GM23338 (cell line): Measurements from ENCODE around the gene DTNA. TPM values are rescaled to one million over a fixed set of nuclear protein-coding genes. Genes with fewer than 3 reads are reported as not detected.

Source experiments
- ATAC-seq: fragments of 200-7000 bp; cut with Tn5 transposase; 3 replicates; pipeline ENCODE4 v1.9.1; 2020
- DNase-seq: peaks from one replicate; pipeline ENCODE4 v3.0.0-alpha.2; 2015; ENCODE audit warnings: low spot score
- H2AFZ ChIP-seq: fragments of 200-600 bp; sonication (generic); 2 replicates; pipeline ENCODE4 v1.8.0; 2016; ENCODE audit warnings: antibody characterized with exemption, mild to moderate bottlenecking, moderate library complexity
- H3F3A ChIP-seq: fragments of 200-600 bp; sonication (generic); replicated peaks from 2 replicates; pipeline ENCODE4 v1.8.0; 2017; ENCODE audit warnings: antibody characterized with exemption, mixed run types, low read depth
- H3K27ac ChIP-seq: fragments of 200-600 bp; sonication (generic); 2 replicates; pipeline ENCODE4 v1.6.1; 2016; ENCODE audit warnings: low read depth
- H3K27me3 ChIP-seq: fragments of 200-600 bp; sonication (generic); 2 replicates; pipeline ENCODE4 v1.8.0; 2016; ENCODE audit warnings: mild to moderate bottlenecking, mixed run types, moderate library complexity; ENCODE audit not compliant: insufficient read depth
- H3K36me3 ChIP-seq: fragments of 200-600 bp; sonication (generic); 2 replicates; pipeline ENCODE4 v1.8.0; 2016; ENCODE audit warnings: mild to moderate bottlenecking; ENCODE audit not compliant: insufficient read depth
- H3K4me1 ChIP-seq: fragments of 200-600 bp; sonication (generic); 2 replicates; pipeline ENCODE4 v1.8.0; 2016; ENCODE audit warnings: mild to moderate bottlenecking, moderate library complexity; ENCODE audit not compliant: insufficient read depth
- H3K4me2 ChIP-seq: fragments of 200-600 bp; sonication (generic); 2 replicates; pipeline ENCODE4 v1.7.1; 2017; ENCODE audit warnings: mixed run types
- H3K4me3 ChIP-seq: fragments of 200-600 bp; sonication (generic); 2 replicates; pipeline ENCODE4 v1.6.1; 2016; ENCODE audit warnings: mixed run types
- H3K79me2 ChIP-seq: fragments of 200-600 bp; sonication (generic); replicated peaks from 2 replicates; pipeline ENCODE4 v1.8.0; 2017; ENCODE audit warnings: mild to moderate bottlenecking; ENCODE audit not compliant: insufficient read depth
- H3K9me2 ChIP-seq: fragments of 200-600 bp; sonication (generic); 2 replicates; pipeline ENCODE4 v1.8.0; 2017; ENCODE audit not compliant: insufficient read depth
- H4K20me1 ChIP-seq: fragments of 200-600 bp; sonication (generic); replicated peaks from 2 replicates; pipeline ENCODE4 v1.8.0; 2017; ENCODE audit warnings: mild to moderate bottlenecking; ENCODE audit not compliant: insufficient read depth
- H3K27ac Mint-ChIP-seq: 2 replicates; pipeline ENCODE4 v1.8.0; 2020; ENCODE audit warnings: inconsistent platforms, mild to moderate bottlenecking, moderate library complexity, mixed read lengths
- H3K27me3 Mint-ChIP-seq: 3 replicates; pipeline ENCODE4 v1.8.0; 2022; ENCODE audit warnings: low read depth, mild to moderate bottlenecking, moderate library complexity, mixed read lengths, inconsistent platforms; ENCODE audit not compliant: insufficient read depth, poor library complexity
- H3K36me3 Mint-ChIP-seq: 3 replicates; pipeline ENCODE4 v1.8.0; 2021; ENCODE audit warnings: low read depth, mild to moderate bottlenecking, inconsistent platforms, moderate library complexity, mixed read lengths
- H3K4me1 Mint-ChIP-seq: 3 replicates; pipeline ENCODE4 v1.8.0; 2020; ENCODE audit warnings: mild to moderate bottlenecking, inconsistent platforms, mixed read lengths
- H3K4me3 Mint-ChIP-seq: 3 replicates; pipeline ENCODE4 v1.8.0; 2021; ENCODE audit warnings: moderate library complexity, mild to moderate bottlenecking, inconsistent platforms, mixed read lengths
- H3K9me3 Mint-ChIP-seq: 3 replicates; pipeline ENCODE4 v1.8.0; 2020; ENCODE audit warnings: moderate library complexity, mild to moderate bottlenecking, inconsistent platforms, mixed read lengths
- CREB1 ChIP-seq: fragments of 250-450 bp; sonication (Bioruptor Pico); IDR thresholded peaks from 2 replicates; pipeline ENCODE4 v1.5.0; 2020; ENCODE audit warnings: low read depth, mild to moderate bottlenecking, moderate library complexity
- CTCF ChIP-seq, 2 experiments: fragments of 200-600 bp in 1 of 2; sonication (generic) in 1 of 2; conservative IDR thresholded peaks; 2 replicates each; pipeline versions ENCODE4 v1.5.1 to v1.6.1; 2016 to 2017; ENCODE audit warnings: antibody characterized with exemption in 2 of 2, low read depth in 2 of 2, mild to moderate bottlenecking in 2 of 2, moderate library complexity in 1 of 2
- EZH2 ChIP-seq: fragments of 200-600 bp; sonication (generic); IDR thresholded peaks from one replicate; pipeline ENCODE4 v1.8.0; 2017; ENCODE audit warnings: antibody characterized with exemption, mild to moderate bottlenecking, low read depth; ENCODE audit not compliant: unreplicated experiment
- EZH2phosphoT487 ChIP-seq: fragments of 200-600 bp; sonication (generic); IDR thresholded peaks from one replicate; pipeline ENCODE4 v1.8.1; 2018; ENCODE audit warnings: antibody characterized with exemption; ENCODE audit not compliant: unreplicated experiment
- JUNB ChIP-seq: IDR thresholded peaks from one replicate; pipeline ENCODE4 v1.6.1; 2016; ENCODE audit warnings: antibody characterized with exemption; ENCODE audit not compliant: unreplicated experiment
- NANOG ChIP-seq: IDR thresholded peaks from 2 replicates; pipeline ENCODE4 v1.6.1; 2016; ENCODE audit warnings: antibody characterized with exemption, borderline replicate concordance
- POLR2AphosphoS5 ChIP-seq: IDR thresholded peaks from 2 replicates; pipeline ENCODE4 v1.6.1; 2016; ENCODE audit warnings: antibody characterized with exemption, low read depth
- REST ChIP-seq: IDR thresholded peaks from one replicate; pipeline ENCODE4 v1.6.1; 2018; ENCODE audit warnings: antibody characterized with exemption; ENCODE audit not compliant: unreplicated experiment
- STAT1 ChIP-seq: IDR thresholded peaks from one replicate; pipeline ENCODE4 v1.6.1; 2016; ENCODE audit warnings: antibody characterized with exemption; ENCODE audit not compliant: unreplicated experiment
- ZNF114 ChIP-seq: fragments of 250-450 bp; sonication (Bioruptor Pico); IDR thresholded peaks from 2 replicates; pipeline ENCODE4 v1.5.0; 2020; ENCODE audit warnings: mild to moderate bottlenecking, moderate library complexity
- ZNF331 ChIP-seq: fragments of 250-450 bp; sonication (Bioruptor Pico); IDR thresholded peaks from 2 replicates; pipeline ENCODE4 v1.5.0; 2020; ENCODE audit warnings: low read depth, mild to moderate bottlenecking, moderate library complexity
- ZNF462 ChIP-seq: fragments of 250-450 bp; sonication (Bioruptor Pico); IDR thresholded peaks from 2 replicates; pipeline ENCODE4 v1.5.0; 2020; ENCODE audit warnings: mild to moderate bottlenecking, moderate library complexity
- polyA plus RNA-seq: library from polyadenylated mRNA; unstranded; fragments of >200 nt; fragmentation: Nextera tagmentation; extraction: Ambion mirVana; gene quantifications from 2 replicates; pipeline ENCODE4 v1.2.1, GENCODE V29; 2016
- total RNA-seq: library from RNA; depleted of rRNA; stranded (reverse); fragments of >200 nt; shearing (Covaris generic); gene quantifications from 2 replicates; pipeline ENCODE4 v1.2.3, GENCODE V29; 2014
- TF ChIP-seq, protein P1 (sequence below): IDR thresholded peaks from 2 replicates; pipeline ENCODE4 v1.6.1; 2016; ENCODE audit warnings: antibody characterized with exemption

The DTNA gene
- total and polyA plus RNA-seq, 2 experiments from 2014 or later, result 11.5 to 25.1 TPM

DNA sequence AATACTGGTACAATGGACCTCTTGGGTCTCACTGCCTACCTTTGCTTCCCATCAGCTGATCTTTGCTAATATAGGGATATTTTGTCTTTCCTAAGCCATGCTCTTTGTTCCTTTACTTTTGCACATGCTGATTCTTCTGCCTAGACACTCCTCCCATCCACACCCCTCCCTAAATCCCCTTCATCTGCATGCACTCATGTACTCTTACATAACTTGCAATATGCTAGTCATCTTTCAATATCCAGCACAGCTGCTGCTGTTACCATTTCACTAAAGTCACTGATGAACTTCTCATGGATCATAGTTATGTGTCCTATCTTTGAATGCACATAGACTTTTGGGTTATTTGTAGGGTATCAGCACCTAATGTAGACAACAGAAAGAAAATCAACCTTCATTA lies 18.5 kb upstream of the DTNA start:
- Mint-ChIP-seq H3K4me3 (no peak overlapping the region), H3K9me3 (peaks cover 4% of the 10 kb centered on the region; the same call in 2 of the 3 replicates), H3K27me3 (no peaks in the 10 kb centered on the region), H3K27ac (no peak overlapping the region), H3K36me3 (no peaks in the 10 kb centered on the region), H3K4me1 (peaks cover 3% of the 10 kb centered on the region; the same call in 1 of the 3 replicates)
- H3K36me3 ChIP-seq, result no peaks in the 10 kb centered on the region
- no peaks in the 10 kb centered on the region for H3F3A ChIP-seq
- H3K79me2 ChIP-seq, result no peaks in the 10 kb centered on the region
- H3K4me1 ChIP-seq, result peaks cover 6% of the 10 kb centered on the region; the same call in 1 of the 2 replicates
- H3K27ac ChIP-seq, result no peak overlapping the region
- TF ChIP-seq JUNB (no peak), NANOG (no peak), EZH2phosphoT487 (no peak), CTCF (conservative IDR thresholded peaks at IDR 0.05; ENCODE audit: low read depth in 2 of 2) (no peak), ZNF114 (CRISPR knock-in tag) (no peak), ZNF331 (CRISPR knock-in tag) (no peak), CREB1 (CRISPR knock-in tag) (no peak), EZH2 (no peak), STAT1 (no peak), POLR2AphosphoS5 (no peak), REST (no peak), ZNF462 (no peak)
- TF ChIP-seq, protein P1, sequence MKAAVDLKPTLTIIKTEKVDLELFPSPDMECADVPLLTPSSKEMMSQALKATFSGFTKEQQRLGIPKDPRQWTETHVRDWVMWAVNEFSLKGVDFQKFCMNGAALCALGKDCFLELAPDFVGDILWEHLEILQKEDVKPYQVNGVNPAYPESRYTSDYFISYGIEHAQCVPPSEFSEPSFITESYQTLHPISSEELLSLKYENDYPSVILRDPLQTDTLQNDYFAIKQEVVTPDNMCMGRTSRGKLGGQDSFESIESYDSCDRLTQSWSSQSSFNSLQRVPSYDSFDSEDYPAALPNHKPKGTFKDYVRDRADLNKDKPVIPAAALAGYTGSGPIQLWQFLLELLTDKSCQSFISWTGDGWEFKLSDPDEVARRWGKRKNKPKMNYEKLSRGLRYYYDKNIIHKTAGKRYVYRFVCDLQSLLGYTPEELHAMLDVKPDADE, result no peak
- peaks cover 3% of the 10 kb centered on the region; the same call in 1 of the 2 replicates for H3K9me2 ChIP-seq
- H3K4me2 ChIP-seq, result no peak overlapping the region
- no peaks in the 10 kb centered on the region for H4K20me1 ChIP-seq
- DNase-seq (no peak), ATAC-seq (no peak)
- H2AFZ ChIP-seq, result no peak overlapping the region
- H3K4me3 ChIP-seq, result no peak overlapping the region
- H3K27me3 ChIP-seq, result no peaks in the 10 kb centered on the region
